ENCODE data around the gene PPARA. TPM values are rescaled to one million over a fixed set of nuclear protein-coding genes. Genes with fewer than 3 reads are reported as not detected.

The PPARA gene
- total and polyA plus RNA-seq, 2 donors (not counting 1 experiment from before 2014, with no cell fraction given), result 4.1 to 29.8 TPM

- Histone ChIP-seq H4K20me1 (ENCODE audit: control insufficient read depth, insufficient read depth, low read length, poor library complexity, severe bottlenecking) (no peaks in the 10 kb centered on the region), H2AFZ (ENCODE audit: insufficient read depth, low read depth, low read length, poor library complexity, severe bottlenecking) (no peak overlapping the region), H3K79me2 (ENCODE audit: control insufficient read depth, insufficient read depth, low read length) (peaks cover 18% of the 10 kb centered on the region), H3K9me3 (ENCODE audit: control extremely low read depth in 1 of 3, control insufficient read depth in 2 of 3, insufficient read depth in 1 of 3, low read length in 2 of 3) (peaks cover 0 to 3% (median 0%) of the 10 kb centered on the region in 3 donors), H3K27ac (ENCODE audit: low read length in 2 of 2) (no peak overlapping the region), H3K36me3 (replicated peaks in 1 of 2; ENCODE audit: control extremely low read depth in 1 of 2, control insufficient read depth in 1 of 2, extremely low read depth in 1 of 2, insufficient read depth in 2 of 2, low read length in 1 of 2) (no peaks in the 10 kb centered on the region), H3K4me1 (ENCODE audit: control insufficient read depth in 2 of 2, insufficient read depth in 2 of 2, low read length in 2 of 2) (no peaks in the 10 kb centered on the region), H3K27me3 (replicated peaks in 1 of 4; ENCODE audit: control extremely low read depth in 1 of 4, control insufficient read depth in 3 of 4, insufficient read depth in 4 of 4, low read length in 3 of 4) (no peaks in the 10 kb centered on the region), H3K4me2 (replicated peaks; ENCODE audit: low read depth, low read length, poor library complexity, severe bottlenecking) (no peak overlapping the region), H3K4me3 (ENCODE audit: control extremely low read depth in 1 of 5, extremely low read depth in 1 of 5, insufficient read depth in 1 of 5, low read depth in 2 of 5, low read length in 4 of 5) (no peak overlapping the region), H3K9ac (ENCODE audit: low read length) (no peak overlapping the region)
- WGBS (ENCODE audit: insufficient coverage), result 100% methylated on average over 1 of the region's 1 CpG
- H3K27me3 Mint-ChIP-seq, result no peaks in the 10 kb centered on the region
- ChIA-PET CTCF (interaction anchor here (0.8 kb wide), 1 partner anchor 53 kb away, joined by 3 read pairs; no protein-coding TSS in a partner anchor), POLR2A (no interaction called here)
- no peak for ATAC-seq (ENCODE audit: low read depth)
- peaks cover 7% of the 10 kb centered on the region for H3K4me1 Mint-ChIP-seq
- no peak overlapping the region for H3K27ac Mint-ChIP-seq
- DNase-seq, result no peak
- no peaks in the 10 kb centered on the region for H3K9me3 Mint-ChIP-seq (ENCODE audit: insufficient read depth)
- no peak overlapping the region for H3K4me3 Mint-ChIP-seq
- intact Hi-C loops (cut with micrococcal nuclease), result no loop called here
- no peak for TF ChIP-seq EZH2 (IDR thresholded peaks at IDR 0.05; ENCODE audit: borderline replicate concordance, insufficient read depth, low read depth, low read length, poor library complexity, severe bottlenecking)
- no peak for TF ChIP-seq CTCF (IDR thresholded peaks at IDR 0.05)
These were observed 19.3 kb downstream of the PPARA start for GRCh38 chr22:46169628-46170027.

- 68% methylated on average over 8 of the region's 8 CpGs for WGBS (ENCODE audit: insufficient coverage)
- Mint-ChIP-seq H3K27ac (no peak overlapping the region), H3K4me1 (peaks cover 7% of the 10 kb centered on the region), H3K4me3 (no peak overlapping the region), H3K27me3 (no peaks in the 10 kb centered on the region), H3K9me3 (ENCODE audit: insufficient read depth) (no peaks in the 10 kb centered on the region)
- intact Hi-C loops (cut with micrococcal nuclease), result no loop called here
- no peak overlapping the region for H3K27ac ChIP-seq (ENCODE audit: low read length in 2 of 2)
- ATAC-seq (ENCODE audit: low read depth) (no peak), DNase-seq (no peak)
- H2AFZ ChIP-seq (ENCODE audit: insufficient read depth, low read depth, low read length, poor library complexity, severe bottlenecking), result no peak overlapping the region
- no peak overlapping the region for H3K4me2 ChIP-seq (replicated peaks; ENCODE audit: low read depth, low read length, poor library complexity, severe bottlenecking)
- no peaks in the 10 kb centered on the region for H4K20me1 ChIP-seq (ENCODE audit: control insufficient read depth, insufficient read depth, low read length, poor library complexity, severe bottlenecking)
- peaks cover 0 to 3% (median 0%) of the 10 kb centered on the region in 3 donors for H3K9me3 ChIP-seq (ENCODE audit: control extremely low read depth in 1 of 3, control insufficient read depth in 2 of 3, insufficient read depth in 1 of 3, low read length in 2 of 3)
- H3K36me3 ChIP-seq (replicated peaks in 1 of 2; ENCODE audit: control extremely low read depth in 1 of 2, control insufficient read depth in 1 of 2, extremely low read depth in 1 of 2, insufficient read depth in 2 of 2, low read length in 1 of 2), result peaks cover 0 to 2% of the 10 kb centered on the region in 2 experiments
- no peak for TF ChIP-seq EZH2 (IDR thresholded peaks at IDR 0.05; ENCODE audit: borderline replicate concordance, insufficient read depth, low read depth, low read length, poor library complexity, severe bottlenecking)
- no peak for TF ChIP-seq CTCF (IDR thresholded peaks at IDR 0.05)
- H3K9ac ChIP-seq (ENCODE audit: low read length), result no peak overlapping the region
- H3K4me3 ChIP-seq (ENCODE audit: control extremely low read depth in 1 of 5, extremely low read depth in 1 of 5, insufficient read depth in 1 of 5, low read depth in 2 of 5, low read length in 4 of 5), result no peak overlapping the region
- H3K4me1 ChIP-seq (ENCODE audit: control insufficient read depth in 2 of 2, insufficient read depth in 2 of 2, low read length in 2 of 2), result no peaks in the 10 kb centered on the region
- ChIA-PET POLR2A (no interaction called here), CTCF (interaction anchor here (0.7 kb wide), 1 partner anchor 98 kb away, joined by 5 read pairs; no protein-coding TSS in a partner anchor)
- no peaks in the 10 kb centered on the region for H3K27me3 ChIP-seq (replicated peaks in 1 of 4; ENCODE audit: control extremely low read depth in 1 of 4, control insufficient read depth in 3 of 4, insufficient read depth in 4 of 4, low read length in 3 of 4)
- H3K79me2 ChIP-seq (ENCODE audit: control insufficient read depth, insufficient read depth, low read length), result peaks cover 8% of the 10 kb centered on the region
These were observed 21.6 kb downstream of the PPARA start for GRCh38 chr22:46171940-46172339.

Measured in B cell (primary cell).